PFSK-1 (cell line): Measurements from ENCODE around the gene SLC25A38.

ENCODE experiments used
- FOXP2 ChIP-seq: optimal IDR thresholded peaks from 2 replicates; pipeline ENCODE3; 2011; ENCODE audit warnings: borderline replicate concordance, control low read depth, inconsistent platforms; ENCODE audit not compliant: insufficient read depth; ENCODE audit errors: extremely low read length, extremely low read depth
- POLR2AphosphoS5 ChIP-seq: IDR thresholded peaks from 2 replicates; pipeline ENCODE4 v1.6.1; 2012; ENCODE audit warnings: low read depth, mild to moderate bottlenecking, control low read depth, low read length, moderate library complexity

GRCh38 chr3:39343076-39343717 lies 40.0 kb upstream of the SLC25A38 start:
- TF ChIP-seq POLR2AphosphoS5 = no peak
- TF ChIP-seq FOXP2 = no peak
